SU-DHL-6 (cell line): Measurements from ENCODE around the gene INTS6.

ENCODE experiments used
- CTCF ChIP-seq: fragments of 200-600 bp; sonication (generic); IDR thresholded peaks from one replicate; pipeline ENCODE4 v1.5.1; 2017; ENCODE audit warnings: antibody characterized with exemption, mild to moderate bottlenecking, low read length, moderate library complexity; ENCODE audit not compliant: insufficient read depth, poor library complexity, severe bottlenecking
- EZH2phosphoT487 ChIP-seq: fragments of 200-600 bp; sonication (generic), shearing (Covaris generic); conservative IDR thresholded peaks from 2 replicates; pipeline ENCODE4 v1.6.1; 2018; ENCODE audit warnings: mild to moderate bottlenecking, antibody characterized with exemption, low read length, moderate library complexity, mixed read lengths

GRCh38 chr13:51380269-51380668 lies 72.6 kb downstream of the INTS6 start:
- TF ChIP-seq CTCF = no peak
- TF ChIP-seq EZH2phosphoT487 = no peak
